Lower leg skin (tissue), 4 donors: ENCODE results near the gene SLC1A7. TPM values are rescaled to one million over a fixed set of nuclear protein-coding genes. Genes with fewer than 3 reads are reported as not detected.

Experiments
- DNase-seq, 2 donors: peaks; one replicate each; pipeline ENCODE4 v3.0.0-alpha.2; 2019; ENCODE audit warnings: low spot score in 2 of 2
- H3K4me3 ChIP-seq: fragments of 200-600 bp; sonication (generic); 2 replicates; pipeline ENCODE4 v1.5.1; 2017; ENCODE audit warnings: mild to moderate bottlenecking, low read depth; ENCODE audit not compliant: poor library complexity, severe bottlenecking
- POLR2A ChIP-seq, 2 donors: fragments of 450-650 bp; IDR thresholded peaks; one replicate each; pipeline ENCODE4 v1.6.1; 2016 to 2017; ENCODE audit warnings: antibody characterized with exemption in 2 of 2, mild to moderate bottlenecking in 1 of 2, moderate library complexity in 1 of 2
- WGBS, 2 donors: methylation state at CpG; one replicate each; pipeline ENCODE4 v1.1.5; 2018; 5-methylcytosine and 5-hydroxymethylcytosine counted together
- intact Hi-C: fragments of 100-400 bp; cut with DNase I; formaldehyde crosslinking; loops from one replicate; pipeline ENCODE4 v1.15.0; 2023; ENCODE audit warnings: low total_unique reads
- total RNA-seq, 4 donors: library from RNA; depleted of rRNA; stranded (reverse); fragments of >200 nt; gene quantifications; one replicate each; pipeline ENCODE4 v1.1.0, GENCODE V29; 2016
- TF ChIP-seq, protein P1 (sequence below), 3 donors: fragments of 450-650 bp; IDR thresholded peaks; one replicate each; pipeline ENCODE4 v1.5.1; 2016; ENCODE audit warnings: antibody characterized with exemption in 3 of 3, mild to moderate bottlenecking in 3 of 3, moderate library complexity in 2 of 3

SLC1A7 gene
- total RNA-seq, 4 donors from 2014 or later = not detected

DNA sequence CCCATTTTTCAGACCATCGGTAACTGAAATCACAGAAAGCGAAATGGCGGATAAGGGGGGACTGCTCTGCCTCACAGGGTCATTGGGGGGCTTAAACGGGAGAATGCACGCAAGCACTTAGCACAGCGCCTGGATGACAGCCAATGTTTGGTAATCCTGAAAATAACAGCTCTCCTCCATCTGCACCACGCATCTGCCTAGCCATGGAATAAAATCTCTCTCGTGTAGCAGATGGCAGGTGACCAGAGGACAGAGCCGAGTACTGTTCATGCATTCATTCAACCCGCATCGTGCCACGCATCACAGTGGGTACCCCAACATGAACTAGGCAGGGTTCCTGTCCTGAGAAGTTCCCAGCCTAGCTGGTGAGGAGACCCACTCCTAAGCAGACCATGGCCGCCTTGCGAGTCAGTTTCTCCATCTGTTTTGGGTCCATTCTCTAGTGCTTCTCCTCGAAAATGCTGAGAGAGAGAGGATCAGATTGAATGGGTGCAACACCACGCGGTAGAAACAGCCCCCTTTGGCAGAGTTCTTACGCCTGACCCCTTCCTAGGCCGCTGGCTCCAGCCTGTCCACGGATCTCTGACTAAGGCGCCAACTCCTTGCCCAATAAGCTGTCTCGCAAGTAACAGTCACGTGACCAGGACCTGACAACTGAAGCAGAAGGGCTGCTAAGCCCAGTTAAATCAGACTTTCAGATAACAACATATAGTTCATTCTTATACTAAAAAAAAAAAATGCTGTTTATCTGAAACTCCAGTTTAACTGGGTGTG lies 7.3 kb downstream of the SLC1A7 start:
- no peak overlapping the region for H3K4me3 ChIP-seq
- WGBS, 2 donors = 70 to 74% methylated on average over 20 to 23 of the region's 23 CpGs
- DNase-seq = peak in 1 of 2 donors; percentile 86
- no peak for TF ChIP-seq POLR2A (IDR thresholded peaks at IDR 0.05)
- TF ChIP-seq, protein P1, sequence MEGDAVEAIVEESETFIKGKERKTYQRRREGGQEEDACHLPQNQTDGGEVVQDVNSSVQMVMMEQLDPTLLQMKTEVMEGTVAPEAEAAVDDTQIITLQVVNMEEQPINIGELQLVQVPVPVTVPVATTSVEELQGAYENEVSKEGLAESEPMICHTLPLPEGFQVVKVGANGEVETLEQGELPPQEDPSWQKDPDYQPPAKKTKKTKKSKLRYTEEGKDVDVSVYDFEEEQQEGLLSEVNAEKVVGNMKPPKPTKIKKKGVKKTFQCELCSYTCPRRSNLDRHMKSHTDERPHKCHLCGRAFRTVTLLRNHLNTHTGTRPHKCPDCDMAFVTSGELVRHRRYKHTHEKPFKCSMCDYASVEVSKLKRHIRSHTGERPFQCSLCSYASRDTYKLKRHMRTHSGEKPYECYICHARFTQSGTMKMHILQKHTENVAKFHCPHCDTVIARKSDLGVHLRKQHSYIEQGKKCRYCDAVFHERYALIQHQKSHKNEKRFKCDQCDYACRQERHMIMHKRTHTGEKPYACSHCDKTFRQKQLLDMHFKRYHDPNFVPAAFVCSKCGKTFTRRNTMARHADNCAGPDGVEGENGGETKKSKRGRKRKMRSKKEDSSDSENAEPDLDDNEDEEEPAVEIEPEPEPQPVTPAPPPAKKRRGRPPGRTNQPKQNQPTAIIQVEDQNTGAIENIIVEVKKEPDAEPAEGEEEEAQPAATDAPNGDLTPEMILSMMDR (IDR thresholded peaks at IDR 0.05) = no peak
- intact Hi-C loops = no loop called here

DNA sequence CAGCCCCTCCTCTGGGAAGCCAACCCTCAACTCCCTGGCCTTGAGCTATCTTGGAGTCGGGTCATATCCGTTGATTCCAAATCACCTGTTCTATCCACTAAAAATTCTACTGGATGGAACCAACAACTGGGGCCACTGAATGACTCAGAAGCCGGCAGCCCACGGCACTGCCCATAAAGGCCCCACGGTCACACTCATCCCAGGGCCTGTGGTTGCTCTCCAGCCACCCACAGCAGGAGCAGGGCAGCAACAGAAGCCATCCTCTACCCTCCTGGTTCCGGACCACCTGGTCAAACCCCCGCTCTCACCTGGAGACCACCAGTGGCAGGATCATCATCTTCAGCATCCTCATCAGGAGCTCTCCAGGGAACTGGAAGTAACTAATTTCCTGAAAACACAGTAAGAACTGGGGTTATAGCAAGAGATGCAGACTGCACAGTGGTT lies 8.4 kb downstream of the SLC1A7 start:
- 95% methylated on average over 7 of the region's 7 CpGs for WGBS, 2 donors
- intact Hi-C loops = no loop called here
- H3K4me3 ChIP-seq = no peak overlapping the region
- peak in 1 of 2 donors; percentile 56 for DNase-seq
- TF ChIP-seq POLR2A (IDR thresholded peaks at IDR 0.05) = no peak
- TF ChIP-seq, protein P1 (IDR thresholded peaks at IDR 0.05) = no peak

DNA sequence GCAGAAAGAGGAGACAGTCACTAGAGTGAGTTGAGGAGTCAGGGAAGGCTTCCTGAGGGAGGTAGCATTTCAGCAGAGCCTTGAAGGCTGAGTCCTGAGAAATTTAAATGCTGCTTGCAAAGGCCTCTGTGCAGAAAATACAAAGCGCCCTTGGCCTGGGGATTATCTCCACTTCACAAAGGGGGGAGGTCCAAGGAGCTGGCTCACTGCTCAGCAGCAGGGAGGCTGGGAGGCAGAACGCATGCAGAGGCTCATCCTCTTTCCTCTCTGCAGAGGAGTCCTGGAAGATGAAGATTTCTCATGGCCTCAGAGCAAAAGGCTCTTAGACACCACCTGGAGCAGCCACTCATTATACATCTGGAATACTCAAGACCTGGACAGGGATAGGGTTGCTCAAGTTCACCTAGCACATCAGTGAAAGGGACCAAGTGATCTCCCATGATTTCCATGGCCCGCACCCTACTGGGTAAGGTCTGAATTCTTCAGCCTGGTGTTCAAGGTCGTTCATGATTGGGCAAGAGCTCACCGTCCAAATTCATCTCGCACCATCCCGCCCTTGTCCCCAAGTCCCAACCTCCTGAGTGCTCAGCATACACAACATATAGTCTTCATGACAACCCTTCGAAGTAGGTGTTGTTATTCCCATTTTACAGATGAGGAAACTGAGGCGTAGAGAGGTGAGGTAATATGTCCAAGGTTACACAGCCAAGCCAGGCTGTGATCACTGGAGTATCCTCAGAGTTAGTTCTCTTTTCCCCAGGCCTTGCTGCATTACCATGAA lies 9.0 kb downstream of the SLC1A7 start:
- no peak overlapping the region for H3K4me3 ChIP-seq
- 93 to 96% methylated on average over 8 of the region's 9 CpGs for WGBS, 2 donors
- TF ChIP-seq, protein P1 (IDR thresholded peaks at IDR 0.05) = no peak
- TF ChIP-seq POLR2A (IDR thresholded peaks at IDR 0.05) = no peak
- intact Hi-C loops = no loop called here
- DNase-seq = peak in 1 of 2 donors; percentile 70

- no peak for DNase-seq
- TF ChIP-seq, protein P1 (IDR thresholded peaks at IDR 0.05) = no peak
- TF ChIP-seq POLR2A (IDR thresholded peaks at IDR 0.05) = no peak
- no peak overlapping the region for H3K4me3 ChIP-seq
- 88 to 90% methylated on average over 8 of the region's 8 CpGs for WGBS, 2 donors
- intact Hi-C loops = no loop called here
These were observed 10.3 kb downstream of the SLC1A7 start for GRCh38 chr1:53132176-53132575.

DNA sequence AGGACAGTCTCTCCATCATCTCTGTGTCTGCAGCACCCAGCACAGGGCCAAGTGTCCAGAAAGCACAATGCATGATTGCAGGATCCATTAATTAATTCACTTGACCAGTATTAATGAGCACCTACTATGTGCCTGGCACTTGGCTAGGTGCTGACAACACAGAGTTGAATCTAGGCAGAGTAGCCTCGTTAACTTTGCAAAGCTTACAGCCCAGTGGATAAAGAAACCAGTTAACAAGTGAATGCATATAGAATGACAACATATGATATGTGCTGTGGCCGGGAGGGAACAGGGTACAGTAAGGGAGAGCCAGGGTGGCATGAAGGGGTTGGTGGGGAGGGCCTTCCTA lies 10.9 kb downstream of the SLC1A7 start:
- no peak overlapping the region for H3K4me3 ChIP-seq
- peak in 1 of 2 donors; percentile 8 for DNase-seq
- 84 to 88% methylated on average over 2 of the region's 2 CpGs for WGBS, 2 donors
- intact Hi-C loops = no loop called here
- TF ChIP-seq, protein P1 (IDR thresholded peaks at IDR 0.05) = no peak
- no peak for TF ChIP-seq POLR2A (IDR thresholded peaks at IDR 0.05)
